Measurements from ENCODE around the gene PPP6R2. TPM values are rescaled to one million over a fixed set of nuclear protein-coding genes. Genes with fewer than 3 reads are reported as not detected.

The PPP6R2 gene
- total RNA-seq, 1 experiment from 2014 or later: 47.8 TPM

GRCh38 chr22:50418624-50419023 lies 75.5 kb downstream of the PPP6R2 start:
- H3K27ac Mint-ChIP-seq: no peak overlapping the region
- ATAC-seq: no peak
- no peak for TF ChIP-seq HMGA2 (CRISPR knock-in tag; IDR thresholded peaks at IDR 0.05)
- no peak for TF ChIP-seq CREM (CRISPR knock-in tag; IDR thresholded peaks at IDR 0.05)
- TF ChIP-seq, protein P1, sequence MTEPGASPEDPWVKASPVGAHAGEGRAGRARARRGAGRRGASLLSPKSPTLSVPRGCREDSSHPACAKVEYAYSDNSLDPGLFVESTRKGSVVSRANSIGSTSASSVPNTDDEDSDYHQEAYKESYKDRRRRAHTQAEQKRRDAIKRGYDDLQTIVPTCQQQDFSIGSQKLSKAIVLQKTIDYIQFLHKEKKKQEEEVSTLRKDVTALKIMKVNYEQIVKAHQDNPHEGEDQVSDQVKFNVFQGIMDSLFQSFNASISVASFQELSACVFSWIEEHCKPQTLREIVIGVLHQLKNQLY (CRISPR knock-in tag; IDR thresholded peaks at IDR 0.05): no peak
- no peak for TF ChIP-seq GABPB1 (CRISPR knock-in tag; IDR thresholded peaks at IDR 0.05)
- TF ChIP-seq SMAD3 (CRISPR knock-in tag; IDR thresholded peaks at IDR 0.05; ENCODE audit: borderline replicate concordance): no peak
- no peak for TF ChIP-seq EMX1 (CRISPR knock-in tag; IDR thresholded peaks at IDR 0.05)
- no peak for TF ChIP-seq ATF3 (CRISPR knock-in tag; conservative IDR thresholded peaks at IDR 0.05)
- TF ChIP-seq, protein P2, sequence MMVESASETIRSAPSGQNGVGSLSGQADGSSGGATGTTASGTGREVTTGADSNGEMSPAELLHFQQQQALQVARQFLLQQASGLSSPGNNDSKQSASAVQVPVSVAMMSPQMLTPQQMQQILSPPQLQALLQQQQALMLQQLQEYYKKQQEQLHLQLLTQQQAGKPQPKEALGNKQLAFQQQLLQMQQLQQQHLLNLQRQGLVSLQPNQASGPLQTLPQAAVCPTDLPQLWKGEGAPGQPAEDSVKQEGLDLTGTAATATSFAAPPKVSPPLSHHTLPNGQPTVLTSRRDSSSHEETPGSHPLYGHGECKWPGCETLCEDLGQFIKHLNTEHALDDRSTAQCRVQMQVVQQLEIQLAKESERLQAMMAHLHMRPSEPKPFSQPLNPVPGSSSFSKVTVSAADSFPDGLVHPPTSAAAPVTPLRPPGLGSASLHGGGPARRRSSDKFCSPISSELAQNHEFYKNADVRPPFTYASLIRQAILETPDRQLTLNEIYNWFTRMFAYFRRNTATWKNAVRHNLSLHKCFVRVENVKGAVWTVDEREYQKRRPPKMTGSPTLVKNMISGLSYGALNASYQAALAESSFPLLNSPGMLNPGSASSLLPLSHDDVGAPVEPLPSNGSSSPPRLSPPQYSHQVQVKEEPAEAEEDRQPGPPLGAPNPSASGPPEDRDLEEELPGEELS (CRISPR knock-in tag; IDR thresholded peaks at IDR 0.05): no peak
- TF ChIP-seq NFATC4 (CRISPR knock-in tag; IDR thresholded peaks at IDR 0.05): no peak
- TF ChIP-seq, protein P3, sequence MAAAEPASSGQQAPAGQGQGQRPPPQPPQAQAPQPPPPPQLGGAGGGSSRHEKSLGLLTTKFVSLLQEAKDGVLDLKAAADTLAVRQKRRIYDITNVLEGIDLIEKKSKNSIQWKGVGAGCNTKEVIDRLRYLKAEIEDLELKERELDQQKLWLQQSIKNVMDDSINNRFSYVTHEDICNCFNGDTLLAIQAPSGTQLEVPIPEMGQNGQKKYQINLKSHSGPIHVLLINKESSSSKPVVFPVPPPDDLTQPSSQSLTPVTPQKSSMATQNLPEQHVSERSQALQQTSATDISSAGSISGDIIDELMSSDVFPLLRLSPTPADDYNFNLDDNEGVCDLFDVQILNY (CRISPR knock-in tag; IDR thresholded peaks at IDR 0.05): no peak
- TF ChIP-seq ZNF219 (CRISPR knock-in tag; IDR thresholded peaks at IDR 0.05; ENCODE audit: borderline replicate concordance): no peak
- TF ChIP-seq STAT6 (CRISPR knock-in tag; conservative IDR thresholded peaks at IDR 0.05; ENCODE audit: low read depth): no peak
- TF ChIP-seq, protein P4, sequence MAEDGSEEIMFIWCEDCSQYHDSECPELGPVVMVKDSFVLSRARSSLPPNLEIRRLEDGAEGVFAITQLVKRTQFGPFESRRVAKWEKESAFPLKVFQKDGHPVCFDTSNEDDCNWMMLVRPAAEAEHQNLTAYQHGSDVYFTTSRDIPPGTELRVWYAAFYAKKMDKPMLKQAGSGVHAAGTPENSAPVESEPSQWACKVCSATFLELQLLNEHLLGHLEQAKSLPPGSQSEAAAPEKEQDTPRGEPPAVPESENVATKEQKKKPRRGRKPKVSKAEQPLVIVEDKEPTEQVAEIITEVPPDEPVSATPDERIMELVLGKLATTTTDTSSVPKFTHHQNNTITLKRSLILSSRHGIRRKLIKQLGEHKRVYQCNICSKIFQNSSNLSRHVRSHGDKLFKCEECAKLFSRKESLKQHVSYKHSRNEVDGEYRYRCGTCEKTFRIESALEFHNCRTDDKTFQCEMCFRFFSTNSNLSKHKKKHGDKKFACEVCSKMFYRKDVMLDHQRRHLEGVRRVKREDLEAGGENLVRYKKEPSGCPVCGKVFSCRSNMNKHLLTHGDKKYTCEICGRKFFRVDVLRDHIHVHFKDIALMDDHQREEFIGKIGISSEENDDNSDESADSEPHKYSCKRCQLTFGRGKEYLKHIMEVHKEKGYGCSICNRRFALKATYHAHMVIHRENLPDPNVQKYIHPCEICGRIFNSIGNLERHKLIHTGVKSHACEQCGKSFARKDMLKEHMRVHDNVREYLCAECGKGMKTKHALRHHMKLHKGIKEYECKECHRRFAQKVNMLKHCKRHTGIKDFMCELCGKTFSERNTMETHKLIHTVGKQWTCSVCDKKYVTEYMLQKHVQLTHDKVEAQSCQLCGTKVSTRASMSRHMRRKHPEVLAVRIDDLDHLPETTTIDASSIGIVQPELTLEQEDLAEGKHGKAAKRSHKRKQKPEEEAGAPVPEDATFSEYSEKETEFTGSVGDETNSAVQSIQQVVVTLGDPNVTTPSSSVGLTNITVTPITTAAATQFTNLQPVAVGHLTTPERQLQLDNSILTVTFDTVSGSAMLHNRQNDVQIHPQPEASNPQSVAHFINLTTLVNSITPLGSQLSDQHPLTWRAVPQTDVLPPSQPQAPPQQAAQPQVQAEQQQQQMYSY (CRISPR knock-in tag; IDR thresholded peaks at IDR 0.05): no peak
- TF ChIP-seq CBFB (CRISPR knock-in tag; IDR thresholded peaks at IDR 0.05; ENCODE audit: low read depth): no peak
- TF ChIP-seq, protein P5, sequence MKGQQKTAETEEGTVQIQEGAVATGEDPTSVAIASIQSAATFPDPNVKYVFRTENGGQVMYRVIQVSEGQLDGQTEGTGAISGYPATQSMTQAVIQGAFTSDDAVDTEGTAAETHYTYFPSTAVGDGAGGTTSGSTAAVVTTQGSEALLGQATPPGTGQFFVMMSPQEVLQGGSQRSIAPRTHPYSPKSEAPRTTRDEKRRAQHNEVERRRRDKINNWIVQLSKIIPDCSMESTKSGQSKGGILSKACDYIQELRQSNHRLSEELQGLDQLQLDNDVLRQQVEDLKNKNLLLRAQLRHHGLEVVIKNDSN (CRISPR knock-in tag; IDR thresholded peaks at IDR 0.05): no peak
- TF ChIP-seq ZNF425 (CRISPR knock-in tag; conservative IDR thresholded peaks at IDR 0.05): no peak
- no peak for TF ChIP-seq ETV6 (CRISPR knock-in tag; IDR thresholded peaks at IDR 0.05)
- TF ChIP-seq E2F4 (CRISPR knock-in tag; IDR thresholded peaks at IDR 0.05; ENCODE audit: borderline replicate concordance, low read depth): no peak
- TF ChIP-seq PRRX2 (CRISPR knock-in tag; IDR thresholded peaks at IDR 0.05): no peak
- CTCF ChIA-PET: no interaction called here
- H3K27me3 Mint-ChIP-seq (ENCODE audit: low read depth): no peaks in the 10 kb centered on the region
- no peaks in the 10 kb centered on the region for H3K9me3 Mint-ChIP-seq
- H3K4me3 Mint-ChIP-seq: no peak overlapping the region
- H3K4me1 Mint-ChIP-seq: no peaks in the 10 kb centered on the region
- H3K36me3 Mint-ChIP-seq: peaks cover 37% of the 10 kb centered on the region
- POLR2A ChIA-PET: no interaction called here
- no peak for DNase-seq (ENCODE audit: low spot score)
